Measurements from ENCODE around the gene DENND5B. TPM values are rescaled to one million over a fixed set of nuclear protein-coding genes. Genes with fewer than 3 reads are reported as not detected.

DENND5B gene
- total RNA-seq, 1 donor from 2014 or later, result 20.0 TPM

DNA sequence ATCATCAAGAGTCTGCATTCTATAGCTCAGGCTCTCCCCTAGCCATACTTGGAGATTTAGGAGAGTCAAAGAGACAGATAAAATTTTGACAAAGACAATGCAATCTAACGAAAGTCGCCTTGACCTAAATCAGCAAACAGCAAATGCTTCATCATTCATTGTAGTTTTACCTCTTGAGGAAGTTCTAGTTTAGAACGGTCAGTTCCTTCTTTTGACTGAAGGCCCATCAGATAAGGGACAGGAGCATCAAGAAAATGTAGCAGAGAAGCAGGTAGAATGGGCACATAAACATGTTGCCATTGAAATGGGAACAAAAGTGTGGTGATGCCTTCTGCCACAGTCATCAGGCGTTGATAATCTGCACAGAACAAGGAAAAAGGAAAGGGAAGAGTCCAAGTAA lies 130.9 kb downstream of the DENND5B start:
- Mint-ChIP-seq H3K4me3 (ENCODE audit: unreplicated experiment) (no peak overlapping the region), H3K4me1 (ENCODE audit: unreplicated experiment) (peaks cover 10% of the 10 kb centered on the region), H3K27me3 (ENCODE audit: unreplicated experiment) (no peaks in the 10 kb centered on the region), H3K9me3 (ENCODE audit: unreplicated experiment) (no peaks in the 10 kb centered on the region), H3K27ac (ENCODE audit: unreplicated experiment) (no peak overlapping the region), H3K36me3 (ENCODE audit: low read depth, unreplicated experiment) (no peaks in the 10 kb centered on the region)
- no peak for DNase-seq (ENCODE audit: low spot score)
- no peak for TF ChIP-seq CTCF (IDR thresholded peaks at IDR 0.05; ENCODE audit: unreplicated experiment)

GRCh38 chr12:31456562-31456961 lies 134.4 kb downstream of the DENND5B start:
- no peak for TF ChIP-seq CTCF (IDR thresholded peaks at IDR 0.05; ENCODE audit: unreplicated experiment)
- H3K4me1 Mint-ChIP-seq (ENCODE audit: unreplicated experiment), result peaks cover 6% of the 10 kb centered on the region
- no peak overlapping the region for H3K27ac Mint-ChIP-seq (ENCODE audit: unreplicated experiment)
- DNase-seq (ENCODE audit: low spot score), result no peak
- no peak overlapping the region for H3K4me3 Mint-ChIP-seq (ENCODE audit: unreplicated experiment)
- no peaks in the 10 kb centered on the region for H3K9me3 Mint-ChIP-seq (ENCODE audit: unreplicated experiment)
- no peaks in the 10 kb centered on the region for H3K36me3 Mint-ChIP-seq (ENCODE audit: low read depth, unreplicated experiment)
- no peaks in the 10 kb centered on the region for H3K27me3 Mint-ChIP-seq (ENCODE audit: unreplicated experiment)

DNA sequence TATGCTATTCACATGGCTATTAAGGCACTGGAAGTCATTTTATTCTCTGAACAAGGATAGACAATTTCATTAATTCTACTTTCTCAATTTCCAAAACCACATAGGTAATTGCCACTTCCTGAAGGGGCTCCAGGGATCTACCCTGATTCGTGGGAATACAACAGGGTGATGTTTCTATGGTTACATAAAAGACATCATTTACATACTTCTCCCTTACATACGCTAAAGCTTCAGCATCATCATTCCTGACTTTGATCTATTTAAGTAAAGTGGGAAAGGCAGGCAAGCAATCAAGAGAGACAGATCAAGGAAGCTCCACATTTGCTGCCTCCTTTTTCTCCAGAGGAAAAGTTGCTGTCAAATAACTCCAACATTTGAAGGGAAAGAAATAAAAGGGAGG lies 146.2 kb downstream of the DENND5B start:
- no peaks in the 10 kb centered on the region for H3K36me3 Mint-ChIP-seq (ENCODE audit: low read depth, unreplicated experiment)
- no peaks in the 10 kb centered on the region for H3K4me1 Mint-ChIP-seq (ENCODE audit: unreplicated experiment)
- no peaks in the 10 kb centered on the region for H3K27me3 Mint-ChIP-seq (ENCODE audit: unreplicated experiment)
- no peak overlapping the region for H3K4me3 Mint-ChIP-seq (ENCODE audit: unreplicated experiment)
- no peak for TF ChIP-seq CTCF (IDR thresholded peaks at IDR 0.05; ENCODE audit: unreplicated experiment)
- no peak for DNase-seq (ENCODE audit: low spot score)
- no peak overlapping the region for H3K27ac Mint-ChIP-seq (ENCODE audit: unreplicated experiment)
- H3K9me3 Mint-ChIP-seq (ENCODE audit: unreplicated experiment), result no peaks in the 10 kb centered on the region

DNA sequence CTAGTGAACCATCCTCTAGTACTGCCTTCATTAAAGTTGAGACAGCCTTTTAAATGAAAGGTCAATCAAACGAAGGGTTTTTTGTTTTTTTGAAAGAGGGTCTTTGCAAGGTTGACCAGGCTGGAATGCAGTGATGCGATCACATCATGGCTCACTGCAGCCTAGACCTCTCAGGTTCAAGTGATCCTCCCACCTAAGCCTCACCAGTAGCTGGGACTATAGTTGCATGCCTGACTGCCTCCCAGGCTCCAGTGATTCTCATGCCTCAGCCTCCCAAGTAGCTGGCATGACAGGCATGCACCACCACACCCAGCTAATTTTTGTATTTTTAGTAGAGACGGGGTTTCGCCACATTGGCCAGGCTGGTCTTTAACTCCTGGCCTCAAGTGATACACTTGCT lies 150.3 kb downstream of the DENND5B start:
- Mint-ChIP-seq H3K27ac (ENCODE audit: unreplicated experiment) (no peak overlapping the region), H3K9me3 (ENCODE audit: unreplicated experiment) (no peaks in the 10 kb centered on the region), H3K36me3 (ENCODE audit: low read depth, unreplicated experiment) (no peaks in the 10 kb centered on the region), H3K27me3 (ENCODE audit: unreplicated experiment) (no peaks in the 10 kb centered on the region), H3K4me3 (ENCODE audit: unreplicated experiment) (no peak overlapping the region), H3K4me1 (ENCODE audit: unreplicated experiment) (no peaks in the 10 kb centered on the region)
- no peak for TF ChIP-seq CTCF (IDR thresholded peaks at IDR 0.05; ENCODE audit: unreplicated experiment)
- DNase-seq (ENCODE audit: low spot score), result no peak

GRCh38 chr12:31440134-31440533 lies 150.8 kb downstream of the DENND5B start:
- Mint-ChIP-seq H3K27ac (ENCODE audit: unreplicated experiment) (no peak overlapping the region), H3K9me3 (ENCODE audit: unreplicated experiment) (no peaks in the 10 kb centered on the region), H3K36me3 (ENCODE audit: low read depth, unreplicated experiment) (no peaks in the 10 kb centered on the region), H3K4me3 (ENCODE audit: unreplicated experiment) (no peak overlapping the region), H3K4me1 (ENCODE audit: unreplicated experiment) (no peaks in the 10 kb centered on the region), H3K27me3 (ENCODE audit: unreplicated experiment) (no peaks in the 10 kb centered on the region)
- no peak for DNase-seq (ENCODE audit: low spot score)
- no peak for TF ChIP-seq CTCF (IDR thresholded peaks at IDR 0.05; ENCODE audit: unreplicated experiment)

All from endothelial cell (in vitro differentiated cells).